ENCODE results near the gene SRGAP3. TPM values are rescaled to one million over a fixed set of nuclear protein-coding genes. Genes with fewer than 3 reads are reported as not detected.
A peak's percentile ranks its signal among the peaks of the same experiment; 100 is the strongest.

Gene SRGAP3
- total RNA-seq, 1 donor from 2014 or later = 16.0 TPM

GRCh38 chr3:9059489-9060400 lies 189.7 kb downstream of the SRGAP3 start:
- DNase-seq (ENCODE audit: low read depth) = no peak

- DNase-seq (ENCODE audit: low read depth) = no peak
These were observed 192.9 kb downstream of the SRGAP3 start for GRCh38 chr3:9056581-9056980.

GRCh38 chr3:9047452-9048346 lies 201.7 kb downstream of the SRGAP3 start:
- DNase-seq (ENCODE audit: low read depth) = no peak

GRCh38 chr3:9045371-9045770 lies 204.1 kb downstream of the SRGAP3 start:
- DNase-seq (ENCODE audit: low read depth) = no peak

- DNase-seq (ENCODE audit: low read depth) = no peak
These were observed 206.4 kb downstream of the SRGAP3 start for GRCh38 chr3:9043063-9043462.

GRCh38 chr3:9041626-9042025 lies 207.8 kb downstream of the SRGAP3 start:
- no peak for DNase-seq (ENCODE audit: low read depth)

GRCh38 chr3:9040996-9041395 lies 208.4 kb downstream of the SRGAP3 start:
- no peak for DNase-seq (ENCODE audit: low read depth)

- no peak for DNase-seq (ENCODE audit: low read depth)
These were observed 212.2 kb downstream of the SRGAP3 start for GRCh38 chr3:9037144-9037711.

GRCh38 chr3:9036404-9037131 lies 212.9 kb downstream of the SRGAP3 start:
- no peak for DNase-seq (ENCODE audit: low read depth)

- DNase-seq (ENCODE audit: low read depth) = no peak
These were observed 213.5 kb downstream of the SRGAP3 start for GRCh38 chr3:9035961-9036360.

GRCh38 chr3:9035473-9035872 lies 214.0 kb downstream of the SRGAP3 start:
- DNase-seq (ENCODE audit: low read depth) = no peak

- no peak for DNase-seq (ENCODE audit: low read depth)
These were observed 215.6 kb downstream of the SRGAP3 start for GRCh38 chr3:9033867-9034266.

- peak; percentile 40 for DNase-seq (ENCODE audit: low read depth)
These were observed 217.1 kb downstream of the SRGAP3 start for GRCh38 chr3:9032231-9032777.

- DNase-seq (ENCODE audit: low read depth) = no peak
These were observed 219.4 kb downstream of the SRGAP3 start for GRCh38 chr3:9030034-9030433.

GRCh38 chr3:9028134-9028533 lies 221.3 kb downstream of the SRGAP3 start:
- peak; percentile 22 for DNase-seq (ENCODE audit: low read depth)

GRCh38 chr3:9026320-9027045 lies 223.0 kb downstream of the SRGAP3 start:
- DNase-seq (ENCODE audit: low read depth) = no peak

- DNase-seq (ENCODE audit: low read depth) = no peak
These were observed 225.1 kb downstream of the SRGAP3 start for GRCh38 chr3:9024341-9024740.

GRCh38 chr3:9023226-9023590 lies 226.2 kb downstream of the SRGAP3 start:
- DNase-seq (ENCODE audit: low read depth) = no peak

- DNase-seq (ENCODE audit: low read depth) = no peak
These were observed 226.9 kb downstream of the SRGAP3 start for GRCh38 chr3:9022305-9023225.
